Thymus (tissue), 11 donors: ENCODE results near the gene POGZ. TPM values are rescaled to one million over a fixed set of nuclear protein-coding genes. Genes with fewer than 3 reads are reported as not detected.
"Not testable (repeated sequence)": the region's sequence is repeated elsewhere in the genome, so short reads cannot be mapped to it uniquely, and the experiment has no call there.

Experiments used
- DNase-seq, 9 donors: peaks; one replicate each; pipeline ENCODE4 v3.0.0-alpha.2; 2013; ENCODE audit warnings: low spot score in 9 of 9, low read depth in 6 of 9, missing footprints in 1 of 9
- H3K27ac ChIP-seq, 2 donors: one replicate each; pipeline ENCODE4 v1.5.1; 2013; ENCODE audit warnings: control low read depth in 1 of 2, low read depth in 1 of 2, low read length in 1 of 2, mild to moderate bottlenecking in 1 of 2, moderate library complexity in 1 of 2
- H3K27me3 ChIP-seq, 2 donors: one replicate each; pipeline ENCODE4 v1.5.1; 2013; ENCODE audit warnings: low read length in 1 of 2; ENCODE audit not compliant: control insufficient read depth in 2 of 2, insufficient read depth in 1 of 2
- H3K36me3 ChIP-seq, 2 donors: one replicate each; pipeline ENCODE4 v1.5.1; 2013; ENCODE audit warnings: low read length in 1 of 2, mild to moderate bottlenecking in 1 of 2, moderate library complexity in 1 of 2; ENCODE audit not compliant: control insufficient read depth in 2 of 2, insufficient read depth in 2 of 2
- H3K4me1 ChIP-seq, 2 donors: one replicate each; pipeline ENCODE4 v1.5.1; 2013; ENCODE audit warnings: low read length in 2 of 2; ENCODE audit not compliant: control insufficient read depth in 2 of 2, insufficient read depth in 2 of 2
- H3K4me3 ChIP-seq, 2 donors: one replicate each; pipeline ENCODE4 v1.5.1; 2013; ENCODE audit warnings: low read length in 2 of 2, control low read depth in 1 of 2, mild to moderate bottlenecking in 1 of 2
- H3K9me3 ChIP-seq, 2 donors: one replicate each; pipeline ENCODE4 v1.5.1; 2013; ENCODE audit warnings: low read length in 1 of 2, mild to moderate bottlenecking in 1 of 2; ENCODE audit not compliant: control insufficient read depth in 2 of 2, insufficient read depth in 1 of 2
- WGBS: extraction: QIAGEN DNeasy Blood & Tissue Kit; methylation state at CpG from one replicate; pipeline ENCODE4 v1.1.7; 2013; 5-methylcytosine and 5-hydroxymethylcytosine counted together
- polyA plus RNA-seq: library from polyadenylated mRNA; stranded (reverse); fragments of 200-250 nt; gene quantifications from one replicate; pipeline ENCODE4 v1.2.3, GENCODE V29; 2013
- total RNA-seq: library from RNA; stranded (reverse); fragments of 120-200 nt; gene quantifications from one replicate; pipeline ENCODE4 v1.2.4, GENCODE V29; 2013
- donor health status: healthy.

Gene POGZ
- total and polyA plus RNA-seq, 2 donors = 18.5 to 33.5 TPM

GRCh38 chr1:151437396-151437795 lies 21.9 kb downstream of the POGZ start:
- H3K27me3 ChIP-seq, H3K4me3 ChIP-seq, H3K4me1 ChIP-seq, DNase-seq, H3K27ac ChIP-seq, H3K9me3 ChIP-seq: not testable (repeated sequence)
- WGBS = 86% methylated on average over 8 of the region's 8 CpGs
- H3K36me3 ChIP-seq = peaks cover 16 to 42% of the 10 kb centered on the region in 2 donors

DNA sequence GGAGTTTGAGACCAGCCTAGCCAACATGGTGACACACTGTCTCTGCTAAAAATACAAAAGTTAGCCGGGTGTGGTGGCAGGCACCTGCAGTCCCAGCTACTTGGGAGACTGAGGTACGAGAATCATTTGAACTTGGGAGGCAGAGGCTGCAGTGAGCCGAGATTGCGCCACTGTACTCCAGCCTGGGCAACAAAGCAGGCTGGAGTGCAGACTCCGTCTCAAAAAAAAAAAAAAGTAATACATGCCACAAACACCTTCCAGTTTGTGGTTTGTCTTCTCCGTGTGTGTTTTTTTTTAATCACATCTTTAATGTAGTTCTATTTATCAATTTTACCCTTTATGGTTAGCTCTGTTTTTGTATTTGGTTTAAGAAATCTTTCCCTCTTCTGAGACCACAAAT lies 22.3 kb downstream of the POGZ start:
- 65% methylated on average over 6 of the region's 6 CpGs for WGBS
- Histone ChIP-seq H3K36me3 (peaks cover 16 to 41% of the 10 kb centered on the region in 2 donors), H3K27ac (no peak overlapping the region), H3K4me3 (no peak overlapping the region), H3K9me3 (no peaks in the 10 kb centered on the region), H3K4me1 (no peaks in the 10 kb centered on the region), H3K27me3 (no peaks in the 10 kb centered on the region)
- DNase-seq = no peak

- no peak for DNase-seq
- Histone ChIP-seq H3K9me3 (no peaks in the 10 kb centered on the region), H3K27me3 (no peaks in the 10 kb centered on the region), H3K4me1 (no peaks in the 10 kb centered on the region), H3K36me3 (peaks cover 18 to 31% of the 10 kb centered on the region in 2 donors), H3K4me3 (no peak overlapping the region), H3K27ac (no peak overlapping the region)
- 97% methylated on average over 3 of the region's 3 CpGs for WGBS
Observed at GRCh38 chr1:151435174-151435573, 24.1 kb downstream of the POGZ start.

GRCh38 chr1:151433827-151434226 lies 25.5 kb downstream of the POGZ start:
- 98% methylated on average over 5 of the region's 5 CpGs for WGBS
- H3K27ac ChIP-seq, DNase-seq, H3K27me3 ChIP-seq, H3K4me3 ChIP-seq, H3K9me3 ChIP-seq, H3K4me1 ChIP-seq: not testable (repeated sequence)
- peaks cover 23 to 36% of the 10 kb centered on the region in 2 donors for H3K36me3 ChIP-seq

DNA sequence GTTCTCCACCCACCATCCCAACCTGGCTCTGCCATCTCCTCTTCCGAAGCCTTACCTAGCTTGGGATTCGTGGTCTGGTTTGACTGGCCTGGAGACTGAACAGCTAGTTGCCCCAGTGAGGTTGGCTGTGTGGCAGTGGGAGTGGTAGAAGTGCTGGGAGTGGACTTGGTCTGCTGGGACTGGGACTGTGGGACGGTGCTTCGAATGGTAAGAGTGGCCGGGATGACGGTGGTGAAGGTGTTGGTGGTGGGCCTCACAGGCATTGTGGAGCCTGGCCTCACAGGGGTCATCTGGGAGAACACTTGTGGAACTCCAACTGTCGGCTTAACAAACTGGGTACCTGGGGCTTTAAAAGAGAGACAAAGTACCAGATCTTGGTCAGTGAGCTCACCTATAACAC lies 31.2 kb downstream of the POGZ start:
- DNase-seq = no peak
- no peaks in the 10 kb centered on the region for H3K9me3 ChIP-seq
- no peaks in the 10 kb centered on the region for H3K27me3 ChIP-seq
- WGBS = 97% methylated on average over 7 of the region's 7 CpGs
- H3K4me1 ChIP-seq = no peaks in the 10 kb centered on the region
- H3K4me3 ChIP-seq = no peak overlapping the region
- H3K27ac ChIP-seq = no peak overlapping the region
- peaks cover 48 to 76% of the 10 kb centered on the region in 2 donors for H3K36me3 ChIP-seq

GRCh38 chr1:151425103-151425502 lies 34.2 kb downstream of the POGZ start:
- Histone ChIP-seq H3K27ac (no peak overlapping the region), H3K9me3 (no peaks in the 10 kb centered on the region), H3K4me1 (no peaks in the 10 kb centered on the region), H3K4me3 (no peak overlapping the region), H3K36me3 (peaks cover 55 to 93% of the 10 kb centered on the region in 2 donors), H3K27me3 (no peaks in the 10 kb centered on the region)
- 97% methylated on average over 2 of the region's 2 CpGs for WGBS
- DNase-seq = no peak

GRCh38 chr1:151419819-151420218 lies 39.5 kb downstream of the POGZ start:
- Histone ChIP-seq H3K36me3 (peaks cover 57 to 93% of the 10 kb centered on the region in 2 donors), H3K9me3 (no peaks in the 10 kb centered on the region), H3K27ac (no peak overlapping the region), H3K27me3 (no peaks in the 10 kb centered on the region), H3K4me1 (no peaks in the 10 kb centered on the region), H3K4me3 (no peak overlapping the region)
- over 99% methylated on average over 5 of the region's 5 CpGs for WGBS
- no peak for DNase-seq

GRCh38 chr1:151418081-151418480 lies 41.2 kb downstream of the POGZ start:
- Histone ChIP-seq H3K27me3 (no peaks in the 10 kb centered on the region), H3K4me3 (no peak overlapping the region), H3K36me3 (peaks cover 55 to 92% of the 10 kb centered on the region in 2 donors), H3K4me1 (no peaks in the 10 kb centered on the region), H3K27ac (no peak overlapping the region), H3K9me3 (no peaks in the 10 kb centered on the region)
- no peak for DNase-seq
- 95% methylated on average over 3 of the region's 3 CpGs for WGBS

DNA sequence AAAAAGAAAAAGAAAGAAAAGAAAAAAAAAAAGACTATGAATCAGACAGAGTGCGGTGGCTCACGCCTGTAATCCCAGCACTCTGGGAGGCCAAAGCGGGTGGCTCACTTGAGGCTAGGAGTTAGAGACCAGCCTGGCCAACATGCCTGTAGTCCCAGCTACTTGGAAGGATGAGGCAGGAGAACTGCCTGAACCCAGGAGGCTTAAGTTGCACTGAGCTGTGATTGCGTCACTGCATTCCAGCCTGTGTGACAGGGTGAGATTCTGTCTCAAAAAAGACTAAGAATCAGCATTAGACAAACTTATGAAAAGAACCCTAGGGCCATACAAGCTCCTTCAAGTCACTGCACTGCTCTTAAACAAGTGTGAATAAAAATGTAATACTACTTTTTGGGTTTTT lies 43.1 kb downstream of the POGZ start:
- DNase-seq = no peak
- Histone ChIP-seq H3K27ac (no peak overlapping the region), H3K36me3 (peaks cover 60 to 89% of the 10 kb centered on the region in 2 donors), H3K27me3 (no peaks in the 10 kb centered on the region), H3K4me1 (no peaks in the 10 kb centered on the region), H3K9me3 (no peaks in the 10 kb centered on the region), H3K4me3 (no peak overlapping the region)
- 98% methylated on average over 4 of the region's 4 CpGs for WGBS

DNA sequence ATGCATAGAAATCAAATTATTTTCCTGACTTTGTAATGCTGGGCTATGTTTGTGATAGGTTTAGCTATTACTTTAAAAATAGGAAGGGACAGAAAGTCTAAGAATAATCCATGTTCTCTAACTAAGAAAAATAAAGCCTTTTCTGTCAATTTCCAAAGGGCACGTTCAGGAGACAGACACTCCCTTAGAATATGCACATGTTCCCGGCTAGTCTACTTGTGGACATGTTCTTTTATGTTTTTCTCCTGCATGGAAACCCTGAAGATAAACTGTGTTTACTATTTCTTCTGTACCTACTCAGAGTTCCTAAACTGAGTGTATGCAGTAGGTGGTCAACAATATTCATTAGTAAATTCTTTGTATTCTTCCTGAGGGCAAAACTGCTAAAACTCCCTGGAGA lies 47.4 kb downstream of the POGZ start:
- WGBS = 98% methylated on average over 2 of the region's 2 CpGs
- H3K9me3 ChIP-seq = no peaks in the 10 kb centered on the region
- no peak for DNase-seq
- peaks cover 66 to 93% of the 10 kb centered on the region in 2 donors for H3K36me3 ChIP-seq
- H3K27ac ChIP-seq = no peak overlapping the region
- no peaks in the 10 kb centered on the region for H3K4me1 ChIP-seq
- no peak overlapping the region for H3K4me3 ChIP-seq
- H3K27me3 ChIP-seq = no peaks in the 10 kb centered on the region
